MG63 (cell line): Measurements from ENCODE around the gene FAM221B. TPM values are rescaled to one million over a fixed set of nuclear protein-coding genes. Genes with fewer than 3 reads are reported as not detected.

Source experiments
- DNase-seq: peaks from one replicate; pipeline ENCODE4 v3.0.0-alpha.2; 2020
- H3K27me3 ChIP-seq: fragments of 250-450 bp; sonication (Bioruptor Pico); 2 replicates; pipeline ENCODE4 v1.5.1; 2020; ENCODE audit warnings: mild to moderate bottlenecking, moderate library complexity
- H3K36me3 ChIP-seq: fragments of 250-450 bp; sonication (Bioruptor Pico); 2 replicates; pipeline ENCODE4 v1.5.1; 2020; ENCODE audit warnings: mild to moderate bottlenecking, moderate library complexity
- H3K4me3 ChIP-seq: fragments of 250-450 bp; sonication (Bioruptor Pico); 2 replicates; pipeline ENCODE4 v1.5.1; 2020; ENCODE audit warnings: mild to moderate bottlenecking, moderate library complexity
- H3K9me3 ChIP-seq: fragments of 250-450 bp; sonication (Bioruptor Pico); 2 replicates; pipeline ENCODE4 v1.5.1; 2020; ENCODE audit warnings: mild to moderate bottlenecking, moderate library complexity
- total RNA-seq: library from RNA; depleted of rRNA; stranded (reverse); fragments of >200 nt; shearing (Covaris generic); gene quantifications from 2 replicates; pipeline ENCODE4 v1.2.3, GENCODE V29; 2014; ENCODE audit warnings: low replicate concordance; rRNA removed

FAM221B gene, protein sequence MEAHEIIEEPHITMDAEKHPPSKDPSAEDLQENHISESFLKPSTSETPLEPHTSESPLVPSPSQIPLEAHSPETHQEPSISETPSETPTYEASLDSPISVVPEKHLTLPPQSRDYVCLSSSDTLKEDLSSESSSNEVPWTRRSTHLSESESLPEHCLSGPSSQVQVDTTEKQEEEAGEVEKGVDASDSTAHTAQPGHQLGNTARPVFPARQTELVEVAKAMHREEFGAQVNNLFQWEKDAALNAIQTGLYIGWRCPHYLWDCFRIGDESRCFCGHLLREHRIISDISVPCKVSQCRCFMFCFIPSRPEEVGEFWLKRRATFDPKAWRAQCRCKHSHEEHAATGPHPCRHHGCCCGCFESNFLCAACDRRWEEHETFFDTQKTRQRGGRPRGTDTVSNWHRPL
- not detected in 2 replicates for total RNA-seq

DNA sequence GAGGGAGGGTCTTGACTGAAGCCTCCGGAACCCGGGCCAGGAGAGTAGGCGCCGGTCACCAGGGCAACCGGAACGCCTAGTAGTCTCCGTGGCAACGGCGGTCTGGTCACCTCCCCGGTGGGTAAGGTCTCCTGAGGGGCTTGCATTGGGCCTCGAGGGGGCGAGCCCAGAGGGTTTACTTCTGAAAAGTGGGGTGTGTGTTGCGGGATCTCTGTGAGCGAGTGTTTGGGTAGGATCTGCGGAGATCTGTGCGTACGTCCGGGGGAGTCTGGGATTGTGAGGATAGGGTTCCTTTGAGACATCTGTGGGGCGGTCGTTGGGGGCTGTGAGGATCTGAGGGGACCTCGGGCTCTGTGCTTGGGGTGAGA is at the start of gene FAM221B:
TSS of gene FAM221B (minus strand) at position 17 of the 368 bp plus-strand sequence. CDS start 2,571 bp downstream, outside the sequence.
- no peaks in the 10 kb centered on the region for H3K27me3 ChIP-seq
- peak within 1 kb of the TSS; percentile 63 for H3K4me3 ChIP-seq
- DNase-seq, result peak; percentile 44
- H3K9me3 ChIP-seq, result no peaks in the 10 kb centered on the region
- no peaks in the 10 kb centered on the region; the same call in 1 of the 2 replicates for H3K36me3 ChIP-seq

DNA sequence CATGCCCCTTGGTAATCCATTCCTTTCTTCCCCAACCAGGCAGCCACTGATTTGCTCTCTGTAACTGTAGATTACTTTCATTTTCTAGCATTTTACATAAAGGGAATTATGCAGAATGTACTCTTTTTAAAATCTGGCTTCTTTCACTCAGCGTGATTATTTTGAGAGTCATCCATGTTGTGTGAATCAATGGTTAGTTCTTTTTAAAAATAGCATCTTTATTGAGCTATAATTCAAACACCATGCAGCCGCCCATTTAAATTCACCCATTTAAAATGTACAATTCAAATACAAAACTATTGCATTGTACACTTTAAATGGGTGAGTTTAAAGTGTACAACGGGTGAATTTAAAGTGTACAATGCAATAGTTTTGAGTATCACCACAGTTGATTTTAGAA is 44.0 kb upstream of the FAM221B start:
- H3K9me3 ChIP-seq, result peaks cover 11% of the 10 kb centered on the region
- no peaks in the 10 kb centered on the region for H3K27me3 ChIP-seq
- no peak overlapping the region for H3K4me3 ChIP-seq
- no peak for DNase-seq
- no peaks in the 10 kb centered on the region for H3K36me3 ChIP-seq

DNA sequence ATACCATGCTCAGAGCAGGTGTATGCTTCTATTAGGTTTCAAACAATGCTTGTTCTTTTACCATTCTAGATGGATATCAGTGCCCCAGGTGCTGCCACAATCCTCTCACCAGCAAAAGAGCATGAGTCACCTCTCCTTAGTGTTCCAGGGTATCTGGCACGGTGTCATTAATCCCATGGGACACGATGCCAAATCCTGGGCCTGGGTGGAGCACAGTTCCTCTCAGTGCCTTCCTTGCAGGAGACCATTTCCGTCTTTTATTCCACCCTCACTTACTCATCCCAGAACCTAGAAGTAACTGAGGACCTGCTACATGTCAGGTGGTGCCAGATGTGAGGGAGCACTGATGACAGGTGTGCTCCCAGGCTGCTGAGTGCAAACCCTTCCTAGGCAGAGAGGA is 43.0 kb upstream of the FAM221B start:
- peak; percentile 50 for DNase-seq
- Histone ChIP-seq H3K4me3 (no peak overlapping the region), H3K9me3 (peaks cover 5% of the 10 kb centered on the region), H3K36me3 (no peaks in the 10 kb centered on the region), H3K27me3 (no peaks in the 10 kb centered on the region)

DNA sequence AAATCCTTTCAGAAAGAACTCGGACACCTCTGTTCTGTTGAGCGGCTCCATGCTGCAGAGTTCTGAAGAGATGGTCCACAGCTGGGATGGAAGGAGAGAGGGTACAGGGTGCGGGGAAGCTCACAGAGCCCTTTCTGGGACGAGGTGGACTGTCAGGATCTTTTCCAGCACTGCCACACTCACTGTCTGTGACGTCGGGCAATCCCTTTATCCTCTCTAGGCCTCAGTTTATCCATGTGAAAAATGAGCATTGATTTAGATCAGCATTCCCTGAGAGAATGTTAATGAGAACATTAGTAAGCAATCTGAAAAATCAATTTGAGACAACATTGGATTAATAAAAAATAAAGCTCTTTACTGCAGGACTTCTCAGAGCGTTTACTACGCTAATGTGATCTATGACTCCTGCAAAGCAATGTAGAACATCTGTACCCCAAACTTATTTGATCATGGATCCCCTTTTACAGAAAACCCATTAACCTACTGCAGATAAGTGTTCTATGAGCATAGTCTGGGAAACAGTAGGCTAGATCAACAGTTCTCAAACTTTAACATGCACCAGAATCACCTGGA is 41.9 kb upstream of the FAM221B start, which contains the start of gene OR13J1:
TSS of gene OR13J1 (minus strand) at position 51 of the 573 bp plus-strand sequence. CDS start at position 51, 0 bp downstream.
- Histone ChIP-seq H3K4me3 (no peak within 1 kb of the TSS), H3K27me3 (no peaks in the 10 kb centered on the region), H3K36me3 (no peaks in the 10 kb centered on the region), H3K9me3 (peaks cover 2% of the 10 kb centered on the region; the same call in 1 of the 2 replicates)
- DNase-seq, result no peak

DNA sequence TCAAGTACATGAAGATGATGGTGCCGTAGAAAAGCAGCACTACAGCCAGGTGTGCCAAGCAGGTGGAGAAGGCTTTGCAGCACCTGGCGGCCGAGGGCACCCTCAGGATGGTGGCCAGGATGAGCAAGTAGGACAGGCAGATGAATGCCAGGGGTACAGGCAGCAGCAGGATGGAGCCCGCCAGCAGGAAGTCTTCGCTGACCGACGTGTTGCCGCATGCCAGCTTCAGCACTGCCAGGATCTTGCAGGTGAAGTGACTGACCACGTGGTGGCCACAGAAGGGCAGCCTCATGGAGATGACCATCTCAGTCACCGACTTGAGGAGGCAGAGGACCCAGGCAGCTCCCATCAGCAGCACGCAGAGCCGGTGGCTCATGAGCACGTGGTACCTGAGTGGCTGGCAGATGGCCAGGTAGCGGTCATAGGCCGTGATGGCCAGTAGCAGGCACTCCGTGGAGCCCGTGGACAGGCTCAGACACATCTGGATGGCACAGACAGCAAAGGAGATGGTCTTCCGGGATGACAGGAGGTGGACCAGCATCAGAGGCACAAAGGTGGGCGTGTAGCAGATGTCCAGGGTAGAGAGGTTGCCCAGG is 41.2 kb upstream of the FAM221B start:
- no peak for DNase-seq
- no peaks in the 10 kb centered on the region for H3K36me3 ChIP-seq
- no peak overlapping the region for H3K4me3 ChIP-seq
- H3K27me3 ChIP-seq, result no peaks in the 10 kb centered on the region
- H3K9me3 ChIP-seq, result no peaks in the 10 kb centered on the region

DNA sequence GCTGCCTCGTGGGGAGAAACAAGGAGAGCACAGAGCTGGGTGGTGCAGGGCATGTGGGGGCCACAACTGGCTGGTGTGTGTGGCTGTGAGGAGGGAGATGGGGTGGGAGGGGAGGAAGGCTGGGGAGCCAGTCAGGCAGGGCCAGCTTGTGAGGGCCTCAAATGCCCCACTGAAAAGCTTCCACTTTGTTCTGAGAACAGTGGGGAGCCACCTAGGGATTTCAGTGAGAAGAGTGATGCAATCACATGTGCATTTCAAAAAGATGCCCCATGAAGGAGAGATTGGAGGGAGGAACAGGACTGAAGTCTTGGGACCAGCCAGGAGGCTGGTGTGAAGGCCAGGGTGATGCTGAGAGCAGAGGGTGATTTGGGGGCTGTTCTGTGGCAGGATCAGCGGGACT is 40.4 kb upstream of the FAM221B start:
- Histone ChIP-seq H3K4me3 (no peak overlapping the region), H3K36me3 (no peaks in the 10 kb centered on the region), H3K27me3 (no peaks in the 10 kb centered on the region), H3K9me3 (no peaks in the 10 kb centered on the region)
- no peak for DNase-seq

DNA sequence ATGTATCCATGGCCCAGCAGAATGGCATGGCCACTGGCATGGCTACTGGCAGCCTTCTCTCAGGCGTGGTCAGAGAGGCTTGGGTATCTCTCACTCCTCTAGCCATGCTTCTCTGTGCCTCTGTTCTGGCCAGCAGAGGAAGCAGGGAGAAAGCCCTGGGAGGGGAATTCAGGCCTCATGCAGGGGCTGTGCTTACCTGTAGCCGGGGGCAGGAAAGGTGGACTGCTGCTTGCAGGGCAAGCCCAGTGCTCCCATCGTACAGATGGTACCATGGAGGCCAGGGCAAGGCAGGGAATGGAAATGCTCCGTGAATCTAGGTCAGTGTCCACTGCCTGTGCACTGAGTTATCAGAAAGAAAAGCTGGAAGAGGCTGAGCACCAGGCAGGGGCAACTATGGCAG is 39.0 kb upstream of the FAM221B start:
- no peaks in the 10 kb centered on the region for H3K9me3 ChIP-seq
- H3K36me3 ChIP-seq, result no peaks in the 10 kb centered on the region
- H3K27me3 ChIP-seq, result peaks cover under 1% of the 10 kb centered on the region; the same call in 1 of the 2 replicates
- DNase-seq, result no peak
- no peak overlapping the region for H3K4me3 ChIP-seq

DNA sequence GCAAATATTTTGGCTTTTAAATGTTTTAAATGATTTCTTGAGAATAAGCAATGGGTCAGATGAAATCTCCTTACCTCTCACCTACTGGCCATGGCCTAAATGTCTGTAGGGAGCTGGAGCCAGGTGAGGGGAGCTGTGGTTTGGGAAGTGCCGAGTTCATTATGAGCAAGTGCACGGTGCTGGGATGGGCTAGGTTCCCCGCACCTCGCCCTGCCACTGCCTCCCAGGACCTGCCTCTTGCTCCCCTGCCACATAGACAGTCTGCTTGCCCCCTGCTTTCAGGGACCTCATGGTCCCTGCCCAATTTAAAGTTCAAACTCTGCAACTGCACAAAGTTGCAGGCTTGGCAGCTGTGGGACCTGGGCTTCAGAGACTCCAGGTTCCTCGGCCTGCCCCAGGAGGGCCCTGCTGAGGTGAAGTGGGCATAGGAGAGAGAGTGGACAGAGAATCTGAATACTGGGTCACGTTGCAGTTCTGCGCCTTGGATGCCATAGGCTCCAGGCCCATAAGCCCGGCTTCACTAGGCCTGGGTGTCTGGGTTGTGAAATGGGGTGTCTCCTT is 36.2 kb upstream of the FAM221B start:
- H3K36me3 ChIP-seq, result no peaks in the 10 kb centered on the region
- H3K27me3 ChIP-seq, result peaks cover 19% of the 10 kb centered on the region
- H3K4me3 ChIP-seq, result no peak overlapping the region
- H3K9me3 ChIP-seq, result no peaks in the 10 kb centered on the region
- DNase-seq, result no peak

DNA sequence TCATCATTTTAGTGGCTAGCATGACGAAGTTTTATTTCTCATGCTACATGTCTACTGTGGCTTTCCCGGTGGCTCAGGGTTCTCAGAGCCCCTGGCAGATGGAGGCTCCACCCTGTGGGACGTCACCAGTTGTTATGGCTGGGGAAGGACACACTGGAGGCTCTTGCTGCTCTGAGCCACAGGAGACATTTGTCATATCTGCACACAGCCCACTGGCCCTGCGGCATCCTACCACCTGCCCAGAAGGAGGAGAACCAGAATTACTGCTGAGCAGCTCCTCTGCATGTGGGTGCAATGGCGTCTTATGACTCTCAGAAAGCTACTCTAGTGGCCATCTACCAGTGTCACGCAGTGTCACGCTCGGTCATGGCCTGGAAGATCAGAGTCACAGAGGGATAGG is 35.1 kb upstream of the FAM221B start:
- no peak overlapping the region for H3K4me3 ChIP-seq
- H3K27me3 ChIP-seq, result peaks cover 20% of the 10 kb centered on the region
- H3K9me3 ChIP-seq, result no peaks in the 10 kb centered on the region
- no peak for DNase-seq
- H3K36me3 ChIP-seq, result no peaks in the 10 kb centered on the region

DNA sequence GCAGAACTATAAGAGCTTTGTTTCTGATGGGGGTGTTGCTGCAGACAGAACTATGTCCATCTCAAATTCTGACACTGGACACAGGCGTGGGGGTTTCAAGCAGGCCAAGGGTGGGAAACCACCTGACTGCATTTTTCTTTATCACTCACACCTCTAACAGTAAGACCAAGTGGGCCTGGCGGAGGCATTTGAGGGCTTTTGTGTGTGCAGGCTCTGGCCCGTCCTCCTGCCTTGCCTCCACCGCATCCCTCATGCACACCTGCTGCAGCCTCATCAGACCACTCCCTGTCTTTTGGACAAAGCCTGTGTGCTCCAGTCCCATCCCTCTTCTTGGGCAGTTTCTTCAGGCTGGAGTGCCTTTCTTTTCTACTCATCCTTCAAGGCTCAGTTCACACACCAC is 33.8 kb upstream of the FAM221B start:
- Histone ChIP-seq H3K9me3 (no peaks in the 10 kb centered on the region), H3K4me3 (no peak overlapping the region), H3K36me3 (no peaks in the 10 kb centered on the region), H3K27me3 (peaks cover 20% of the 10 kb centered on the region)
- DNase-seq, result no peak

DNA sequence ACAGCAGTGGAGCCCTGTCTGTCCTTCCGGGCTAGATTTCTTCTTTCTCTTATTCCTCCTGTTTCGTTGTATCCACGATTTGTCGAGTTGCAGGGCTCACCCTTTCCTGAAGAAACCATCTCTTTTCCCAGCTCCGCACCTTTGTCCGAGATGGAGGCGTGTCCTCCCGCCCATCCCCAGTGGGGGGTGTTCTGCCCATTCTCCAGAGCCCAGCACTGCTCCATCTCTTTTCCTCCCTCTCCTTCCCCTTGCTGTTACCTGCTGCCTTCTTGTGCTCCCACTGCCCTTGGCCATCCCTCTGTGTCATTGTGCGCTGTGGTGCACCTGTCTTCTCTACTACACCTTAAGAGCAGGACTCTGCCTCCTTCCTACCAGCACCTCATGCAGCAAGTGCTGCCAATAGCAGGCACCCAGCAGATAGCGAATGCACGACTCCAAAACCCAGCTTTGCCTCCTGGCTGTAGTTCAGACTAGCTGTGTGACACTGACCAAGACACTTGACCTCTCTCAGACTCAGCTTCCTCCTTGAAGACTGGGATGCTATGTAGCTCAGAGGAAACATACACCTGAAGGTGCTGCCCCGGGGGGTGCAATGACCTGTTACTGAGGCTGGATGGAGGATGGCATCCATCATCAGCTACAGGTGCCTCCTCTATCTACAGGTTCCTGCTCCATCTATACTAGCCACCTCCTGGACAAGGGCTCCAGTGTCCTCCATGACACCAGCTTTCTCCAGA is 32.8 kb upstream of the FAM221B start:
- H3K9me3 ChIP-seq, result no peaks in the 10 kb centered on the region
- peaks cover 20% of the 10 kb centered on the region for H3K27me3 ChIP-seq
- no peak overlapping the region for H3K4me3 ChIP-seq
- H3K36me3 ChIP-seq, result no peaks in the 10 kb centered on the region
- no peak for DNase-seq

DNA sequence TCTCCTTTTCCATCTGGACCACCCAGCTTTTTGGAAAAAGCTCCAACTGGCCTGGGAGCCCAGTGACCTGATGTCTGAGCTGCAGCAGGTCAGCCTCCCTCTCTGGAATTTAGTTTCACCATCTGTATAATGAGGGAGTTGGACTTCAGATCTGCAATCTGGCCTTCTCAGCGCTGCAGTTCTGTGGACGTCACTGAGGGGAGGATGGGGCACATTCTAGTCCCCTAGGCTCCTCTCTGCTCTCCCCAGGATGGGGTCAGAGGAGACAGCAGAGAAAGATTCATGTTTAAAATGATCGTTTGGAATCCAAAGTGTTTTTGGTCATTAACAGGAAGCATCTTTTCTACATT is 31.4 kb upstream of the FAM221B start:
- Histone ChIP-seq H3K4me3 (no peak overlapping the region), H3K36me3 (no peaks in the 10 kb centered on the region), H3K27me3 (peaks cover 20% of the 10 kb centered on the region), H3K9me3 (no peaks in the 10 kb centered on the region)
- no peak for DNase-seq

DNA sequence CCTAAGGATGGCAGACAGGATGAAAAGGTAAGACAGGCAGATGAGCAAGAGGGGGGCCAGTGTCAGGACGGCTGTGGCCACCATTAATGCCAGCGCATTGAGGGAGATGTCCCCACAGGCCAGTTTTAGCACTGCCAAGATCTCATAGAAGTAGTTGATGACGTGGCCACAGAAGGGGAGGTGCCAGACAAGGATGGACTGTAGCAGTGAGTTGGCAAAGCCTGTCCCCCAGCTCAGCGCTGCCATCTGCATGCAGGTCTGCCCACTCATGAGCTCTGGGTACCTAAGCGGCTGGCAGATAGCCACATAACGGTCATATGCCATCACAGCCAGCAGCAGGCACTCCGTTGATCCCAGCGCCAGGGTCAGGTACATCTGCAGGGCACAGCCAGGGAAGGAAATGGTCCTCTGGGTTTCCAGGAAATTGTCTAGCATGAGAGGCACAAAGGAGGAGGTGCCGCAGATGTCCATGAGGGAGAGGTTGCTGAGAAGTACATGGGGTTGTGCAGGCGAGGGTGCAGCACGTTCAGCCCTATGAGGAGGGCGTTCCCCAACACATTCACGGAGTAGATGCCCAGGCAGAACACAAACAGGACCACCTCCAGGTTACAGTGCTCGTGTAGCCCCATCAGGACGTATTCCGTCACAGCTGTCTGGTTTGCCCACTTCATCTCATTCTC is 30.9 kb upstream of the FAM221B start:
- Histone ChIP-seq H3K9me3 (no peaks in the 10 kb centered on the region), H3K4me3 (no peak overlapping the region), H3K27me3 (peaks cover 20% of the 10 kb centered on the region), H3K36me3 (no peaks in the 10 kb centered on the region)
- peak; percentile 51 for DNase-seq

DNA sequence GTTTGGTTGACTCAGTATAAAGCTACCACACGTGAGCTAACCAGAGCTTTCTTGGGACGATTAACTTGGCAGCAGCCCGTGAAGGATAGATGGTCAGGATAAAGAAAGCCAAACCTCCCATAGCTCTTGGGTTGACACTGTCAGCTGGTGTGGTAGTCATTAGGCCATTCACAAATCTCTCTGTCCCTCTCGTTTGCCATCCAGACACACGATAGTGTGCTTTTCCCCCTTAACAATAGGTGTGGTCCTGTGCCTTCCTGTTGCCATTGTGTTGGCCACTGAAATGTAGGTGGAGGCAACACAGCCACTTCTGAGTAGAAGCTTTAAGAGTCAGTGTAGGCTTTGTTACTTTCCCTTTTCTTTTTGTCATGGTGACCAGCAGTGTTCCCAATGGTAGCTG is 29.9 kb upstream of the FAM221B start:
- DNase-seq, result no peak
- Histone ChIP-seq H3K36me3 (no peaks in the 10 kb centered on the region), H3K4me3 (no peak overlapping the region), H3K27me3 (peaks cover 20% of the 10 kb centered on the region), H3K9me3 (no peaks in the 10 kb centered on the region)

DNA sequence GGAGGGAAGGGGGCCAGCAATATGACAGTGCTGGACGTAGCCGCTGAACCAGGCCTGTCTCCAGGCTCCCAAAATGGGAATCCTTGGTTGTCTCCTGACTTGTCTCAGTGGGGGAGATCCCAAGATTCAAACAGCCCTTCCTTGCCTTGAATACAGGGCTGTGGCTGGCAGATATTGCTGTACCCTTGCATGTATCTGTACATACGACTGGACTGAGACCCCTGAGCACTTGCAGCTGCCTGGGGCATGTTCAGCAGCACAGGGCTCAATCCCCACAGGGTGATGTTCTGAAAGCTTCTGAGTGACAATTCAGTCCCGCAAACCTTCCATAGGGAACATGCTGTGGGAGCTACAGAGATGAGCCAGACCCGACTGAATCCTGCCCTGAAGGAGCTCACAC is 28.4 kb upstream of the FAM221B start:
- Histone ChIP-seq H3K36me3 (no peaks in the 10 kb centered on the region), H3K4me3 (no peak overlapping the region), H3K9me3 (no peaks in the 10 kb centered on the region), H3K27me3 (peaks cover 15% of the 10 kb centered on the region)
- DNase-seq, result no peak

DNA sequence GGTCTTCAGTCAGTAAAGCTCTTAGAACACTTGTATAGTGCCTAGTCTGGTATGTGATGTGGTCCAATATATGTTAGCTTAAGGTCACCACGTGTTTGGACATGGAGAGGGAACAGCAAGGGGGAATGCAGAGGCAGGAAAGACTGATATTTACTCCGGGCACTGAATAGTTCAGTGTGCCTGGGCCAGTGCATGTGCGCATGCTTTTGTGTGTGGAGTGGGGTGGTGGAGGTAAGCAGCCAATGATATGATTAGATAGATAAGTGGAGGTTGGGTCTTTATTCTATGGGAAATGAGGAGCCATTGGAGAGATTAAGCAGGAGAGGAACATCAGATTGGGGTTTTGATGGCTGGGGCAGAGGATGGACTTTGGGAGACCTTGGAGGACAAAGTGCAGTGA is 27.7 kb upstream of the FAM221B start:
- DNase-seq, result no peak
- no peaks in the 10 kb centered on the region for H3K9me3 ChIP-seq

More for the DNA sequence above, 27.7 kb upstream of the FAM221B start:
- peaks cover 12% of the 10 kb centered on the region for H3K27me3 ChIP-seq
- no peak overlapping the region for H3K4me3 ChIP-seq
- H3K36me3 ChIP-seq, result no peaks in the 10 kb centered on the region
